Mucosa of stomach (tissue), 1 donor: Measurements from ENCODE around the gene UCP3.
A peak's percentile ranks its signal among the peaks of the same experiment; 100 is the strongest.

Experiments used
- H3K27me3 ChIP-seq: one replicate; pipeline ENCODE4 v1.7.0; 2013; ENCODE audit warnings: mild to moderate bottlenecking, low read length; ENCODE audit not compliant: control insufficient read depth, insufficient read depth
- H3K36me3 ChIP-seq: one replicate; pipeline ENCODE4 v1.7.0; 2013; ENCODE audit warnings: low read length; ENCODE audit not compliant: control insufficient read depth, insufficient read depth
- H3K4me1 ChIP-seq: one replicate; pipeline ENCODE4 v1.7.0; 2013; ENCODE audit warnings: mild to moderate bottlenecking, low read length; ENCODE audit not compliant: control insufficient read depth, insufficient read depth
- H3K4me3 ChIP-seq: one replicate; pipeline ENCODE4 v1.7.0; 2013; ENCODE audit warnings: low read length
- H3K9ac ChIP-seq: one replicate; pipeline ENCODE4 v1.7.0; 2013; ENCODE audit warnings: mild to moderate bottlenecking, low read length, moderate library complexity
- H3K9me3 ChIP-seq: one replicate; pipeline ENCODE4 v1.7.0; 2013; ENCODE audit warnings: mild to moderate bottlenecking, low read length, moderate library complexity; ENCODE audit not compliant: control insufficient read depth
- donor health status: Pancreatic carcinoma.

UCP3 gene

DNA sequence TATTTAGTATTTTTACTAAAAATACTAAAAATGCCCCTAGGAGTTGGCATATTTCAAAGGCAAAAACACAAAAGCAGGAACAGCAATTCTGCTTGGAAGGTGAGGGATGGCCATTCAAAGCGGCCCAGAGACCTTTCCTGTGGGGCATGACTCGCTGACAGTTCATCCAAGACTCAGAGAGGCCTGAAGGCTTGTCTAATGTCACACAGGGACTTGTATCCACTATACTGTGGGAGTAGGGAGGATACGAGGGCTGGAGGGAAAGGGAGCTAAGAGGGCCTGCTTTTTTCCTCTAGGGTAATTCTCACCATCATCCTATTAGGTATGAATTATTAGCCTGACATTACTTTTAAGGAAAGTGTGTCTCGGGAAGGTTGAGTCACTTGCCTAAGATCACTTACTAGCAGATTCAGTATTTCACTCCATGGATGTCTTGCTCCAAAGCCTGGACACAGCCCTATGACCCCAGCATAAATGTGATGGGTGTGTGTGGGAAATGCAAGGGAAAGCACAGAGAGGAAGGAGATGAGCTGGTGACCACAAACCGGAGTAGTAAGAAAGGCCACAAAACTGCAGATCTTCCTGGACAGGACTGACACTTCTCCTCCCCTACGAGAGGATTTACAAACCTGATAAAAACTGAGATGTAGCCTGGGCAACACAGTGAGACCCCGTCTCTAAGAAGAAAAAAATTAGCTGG, 16.7 kb upstream of the UCP3 start:
- Histone ChIP-seq H3K4me1 (peaks cover 11% of the 10 kb centered on the region), H3K36me3 (no peaks in the 10 kb centered on the region)

DNA sequence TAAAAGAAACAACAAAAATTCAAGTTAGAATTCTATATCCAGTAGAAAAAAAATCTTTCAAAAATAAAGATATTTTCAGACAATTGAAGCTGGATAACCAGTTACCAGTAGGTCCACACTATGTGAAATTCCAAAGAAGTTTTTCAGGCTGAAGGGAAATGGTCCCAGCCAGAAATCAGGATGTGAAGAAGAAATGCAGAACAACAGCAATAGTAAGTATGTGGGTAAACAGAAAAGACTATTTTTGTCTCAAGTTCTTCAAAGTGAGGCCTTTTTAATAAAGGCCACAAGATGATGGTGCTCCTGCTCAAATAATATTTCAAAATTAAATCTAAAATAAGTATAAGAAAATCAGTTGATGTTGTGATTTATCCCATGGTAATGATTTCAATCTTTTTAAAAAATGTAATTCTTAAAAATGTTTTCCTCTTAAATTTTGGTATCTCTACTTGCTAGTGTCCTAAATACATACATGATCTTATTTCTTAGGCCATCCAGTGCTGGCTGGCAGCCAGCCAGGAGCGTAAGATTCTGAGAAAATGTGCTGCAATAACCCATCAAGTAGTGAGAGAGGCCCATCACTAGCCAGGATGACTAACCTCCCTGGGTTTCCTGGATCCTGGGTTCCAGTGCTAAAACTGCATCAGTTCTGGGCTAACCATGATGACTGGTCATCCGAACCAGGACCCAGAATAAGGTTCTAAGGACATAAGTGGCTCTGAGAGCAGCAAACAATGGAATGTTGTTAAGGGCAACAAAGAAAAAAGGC, 15.6 kb upstream of the UCP3 start:
- Histone ChIP-seq H3K4me3 (no peak overlapping the region), H3K4me1 (peaks cover 22% of the 10 kb centered on the region), H3K9ac (no peak overlapping the region), H3K9me3 (no peaks in the 10 kb centered on the region), H3K27me3 (no peaks in the 10 kb centered on the region), H3K36me3 (no peaks in the 10 kb centered on the region)

More for the DNA sequence above, 16.7 kb upstream of the UCP3 start:
- Histone ChIP-seq H3K9ac (no peak overlapping the region), H3K27me3 (no peaks in the 10 kb centered on the region), H3K4me3 (no peak overlapping the region), H3K9me3 (no peaks in the 10 kb centered on the region)

DNA sequence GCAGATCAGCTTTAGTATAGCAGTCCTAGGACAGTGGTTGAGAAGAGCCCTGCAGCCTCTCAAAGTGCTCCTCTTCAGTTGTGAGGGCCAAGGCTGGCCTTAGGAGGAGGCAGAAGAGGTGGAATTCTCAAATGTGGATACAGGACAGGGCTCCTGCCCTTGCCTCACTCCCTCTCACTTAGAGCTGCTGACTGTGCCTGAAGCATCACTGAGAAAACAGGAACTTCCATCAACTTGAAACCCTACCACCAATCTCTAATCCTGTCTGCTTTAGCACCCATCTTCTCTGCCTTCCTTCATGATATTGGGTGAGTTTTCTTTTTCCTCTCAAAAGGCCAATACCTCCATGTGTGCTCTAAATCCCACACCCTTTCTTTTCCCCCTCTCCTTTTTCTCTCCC, 14.4 kb upstream of the UCP3 start:
- Histone ChIP-seq H3K9me3 (no peaks in the 10 kb centered on the region), H3K4me1 (peaks cover 33% of the 10 kb centered on the region), H3K4me3 (no peak overlapping the region), H3K27me3 (no peaks in the 10 kb centered on the region), H3K36me3 (no peaks in the 10 kb centered on the region), H3K9ac (no peak overlapping the region)

DNA sequence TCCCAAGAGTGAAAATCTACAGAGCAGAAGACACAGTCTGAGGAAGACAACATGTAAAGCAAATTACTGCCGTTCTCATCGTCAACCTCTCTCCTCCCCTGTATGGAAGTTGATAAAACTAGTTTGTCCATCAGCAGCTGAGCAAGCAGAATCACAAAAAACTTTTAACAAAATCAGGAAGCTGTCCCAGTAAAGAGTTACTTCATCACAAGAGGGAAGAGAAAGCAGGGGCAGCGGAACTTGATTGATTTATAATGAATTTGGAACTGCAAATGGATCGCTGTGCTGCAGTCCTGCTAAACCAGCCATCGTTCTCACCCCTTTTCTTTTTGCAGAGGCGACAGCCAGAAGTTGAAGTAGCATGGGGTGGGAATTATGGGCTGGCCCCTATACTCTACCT, 13.7 kb upstream of the UCP3 start:
- Histone ChIP-seq H3K27me3 (no peaks in the 10 kb centered on the region), H3K9me3 (no peaks in the 10 kb centered on the region), H3K9ac (no peak overlapping the region), H3K4me3 (no peak overlapping the region), H3K36me3 (no peaks in the 10 kb centered on the region), H3K4me1 (peaks cover 41% of the 10 kb centered on the region)

GRCh38 chr11:74021998-74022397, 13.1 kb upstream of the UCP3 start:
- Histone ChIP-seq H3K9ac (no peak overlapping the region), H3K4me1 (peaks cover 46% of the 10 kb centered on the region), H3K36me3 (no peaks in the 10 kb centered on the region), H3K27me3 (no peaks in the 10 kb centered on the region), H3K4me3 (no peak overlapping the region), H3K9me3 (no peaks in the 10 kb centered on the region)

- Histone ChIP-seq H3K36me3 (no peaks in the 10 kb centered on the region), H3K9me3 (no peaks in the 10 kb centered on the region), H3K4me3 (no peak overlapping the region), H3K27me3 (no peaks in the 10 kb centered on the region), H3K9ac (no peak overlapping the region), H3K4me1 (peaks cover 57% of the 10 kb centered on the region)
Observed at GRCh38 chr11:74020539-74020938, 11.7 kb upstream of the UCP3 start.

DNA sequence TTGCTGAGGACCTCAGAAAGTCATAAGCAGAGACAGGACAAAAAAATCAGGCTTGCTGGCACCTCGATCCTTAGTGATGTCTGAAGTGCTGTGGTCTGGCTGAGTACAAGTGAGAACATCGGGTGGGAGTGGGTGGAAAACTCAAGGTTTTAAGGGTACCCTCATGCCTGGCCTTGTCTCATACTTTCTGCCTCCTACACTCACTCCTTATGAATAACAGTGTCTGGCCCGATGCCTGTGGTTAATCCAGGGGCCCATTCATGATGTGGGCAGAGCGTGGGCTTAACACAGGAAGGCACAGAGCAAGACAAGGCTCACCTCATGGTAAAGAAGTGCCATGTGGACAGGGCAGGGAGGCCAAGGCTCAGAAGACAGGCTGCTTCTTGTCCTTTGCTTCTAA, 11.0 kb upstream of the UCP3 start:
- no peaks in the 10 kb centered on the region for H3K36me3 ChIP-seq
- H3K9ac ChIP-seq, result no peak overlapping the region
- H3K4me3 ChIP-seq, result no peak overlapping the region
- no peaks in the 10 kb centered on the region for H3K9me3 ChIP-seq
- peaks cover 56% of the 10 kb centered on the region for H3K4me1 ChIP-seq
- H3K27me3 ChIP-seq, result no peaks in the 10 kb centered on the region

DNA sequence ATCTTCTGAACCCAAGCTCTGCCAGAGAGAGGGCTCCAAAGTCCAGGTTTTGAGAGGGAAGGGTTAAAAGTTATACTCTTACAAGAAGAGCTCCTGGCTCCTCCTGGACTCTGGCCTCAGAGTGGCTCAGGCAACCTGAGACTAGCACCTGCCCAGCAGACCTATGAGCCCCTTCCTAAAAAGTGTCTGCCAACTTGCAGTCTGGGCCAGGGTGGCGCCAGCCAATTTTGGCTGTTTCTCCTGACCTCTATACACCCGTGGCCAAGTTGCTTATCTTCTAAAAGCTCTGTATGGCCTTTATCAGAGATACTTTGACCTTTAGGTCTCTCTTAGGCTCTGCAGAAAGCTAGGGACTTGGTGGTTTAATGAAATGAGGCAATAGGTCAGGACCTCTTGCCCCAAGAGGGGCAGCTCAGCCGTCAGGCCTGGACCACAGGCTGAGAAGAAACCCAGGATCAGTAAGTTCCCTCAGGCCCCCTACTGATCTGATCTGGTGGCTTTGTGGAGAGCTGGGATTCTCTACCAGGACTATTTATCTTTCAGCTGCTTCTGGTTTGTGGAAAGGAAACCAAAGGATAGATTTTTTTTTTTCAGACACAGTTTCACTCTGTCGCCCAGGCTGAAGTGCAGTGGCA, 10.3 kb upstream of the UCP3 start:
- H3K36me3 ChIP-seq, result no peaks in the 10 kb centered on the region
- H3K4me3 ChIP-seq, result no peak overlapping the region
- H3K9ac ChIP-seq, result peak overlapping the region; percentile 22
- no peaks in the 10 kb centered on the region for H3K27me3 ChIP-seq
- peaks cover 52% of the 10 kb centered on the region for H3K4me1 ChIP-seq
- no peaks in the 10 kb centered on the region for H3K9me3 ChIP-seq

DNA sequence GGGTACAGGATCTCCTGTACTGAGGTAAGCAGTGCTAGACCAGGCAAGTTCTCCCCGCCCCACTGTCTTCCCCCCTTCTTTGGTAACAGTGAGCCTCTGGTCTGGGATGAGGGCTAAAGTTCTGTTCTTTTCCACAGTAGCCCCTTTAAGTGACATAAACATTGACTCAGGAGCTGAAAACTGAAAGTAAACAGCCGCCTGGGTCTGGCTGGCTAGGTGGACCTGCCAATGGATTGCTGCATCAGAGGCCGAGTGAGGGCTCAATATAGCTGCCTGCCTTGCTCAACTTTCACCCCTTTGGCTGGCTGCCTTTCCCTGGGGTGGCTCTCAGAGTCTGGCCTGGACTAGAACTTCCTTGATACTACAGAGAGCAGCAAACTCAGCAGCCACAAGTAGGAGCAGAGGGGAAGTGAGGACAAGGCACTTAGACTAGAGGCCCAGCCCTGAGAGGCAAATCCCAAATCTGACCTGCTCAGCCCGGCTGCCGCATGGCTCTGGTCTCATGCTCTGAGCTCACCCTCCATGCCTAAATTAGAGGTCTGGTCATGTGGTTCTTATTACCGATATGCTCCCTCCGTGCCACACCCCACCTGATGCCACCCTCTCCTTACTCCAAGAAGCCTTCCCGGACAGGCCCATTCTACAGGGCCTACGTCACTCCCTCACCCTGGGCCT, 9.6 kb upstream of the UCP3 start:
- H3K27me3 ChIP-seq, result no peaks in the 10 kb centered on the region
- H3K36me3 ChIP-seq, result no peaks in the 10 kb centered on the region
- peak overlapping the region; percentile 26 for H3K9ac ChIP-seq
- no peak overlapping the region for H3K4me3 ChIP-seq
- H3K9me3 ChIP-seq, result no peaks in the 10 kb centered on the region
- peaks cover 46% of the 10 kb centered on the region for H3K4me1 ChIP-seq

GRCh38 chr11:74017631-74018030, 8.7 kb upstream of the UCP3 start:
- peak overlapping the region; percentile 26 for H3K9ac ChIP-seq
- H3K4me1 ChIP-seq, result peaks cover 46% of the 10 kb centered on the region
- no peaks in the 10 kb centered on the region for H3K9me3 ChIP-seq
- no peak overlapping the region for H3K4me3 ChIP-seq
- no peaks in the 10 kb centered on the region for H3K27me3 ChIP-seq
- H3K36me3 ChIP-seq, result no peaks in the 10 kb centered on the region

GRCh38 chr11:74015919-74016684, 7.2 kb upstream of the UCP3 start:
- H3K4me3 ChIP-seq, result no peak overlapping the region
- no peaks in the 10 kb centered on the region for H3K9me3 ChIP-seq
- H3K4me1 ChIP-seq, result peaks cover 46% of the 10 kb centered on the region
- no peak overlapping the region for H3K9ac ChIP-seq
- no peaks in the 10 kb centered on the region for H3K36me3 ChIP-seq
- H3K27me3 ChIP-seq, result no peaks in the 10 kb centered on the region
